Erythroblast (primary cell): ENCODE measurements around the gene SPAG9.

Source experiments
- GATA1 ChIP-seq: IDR thresholded peaks from 2 replicates; pipeline ENCODE4 v1.6.1; 2011; ENCODE audit warnings: low read depth, mild to moderate bottlenecking, control low read depth, low read length, moderate library complexity
- POLR2A ChIP-seq: IDR thresholded peaks from 2 replicates; pipeline ENCODE4 v1.6.1; 2011; ENCODE audit warnings: mild to moderate bottlenecking, low read length

DNA sequence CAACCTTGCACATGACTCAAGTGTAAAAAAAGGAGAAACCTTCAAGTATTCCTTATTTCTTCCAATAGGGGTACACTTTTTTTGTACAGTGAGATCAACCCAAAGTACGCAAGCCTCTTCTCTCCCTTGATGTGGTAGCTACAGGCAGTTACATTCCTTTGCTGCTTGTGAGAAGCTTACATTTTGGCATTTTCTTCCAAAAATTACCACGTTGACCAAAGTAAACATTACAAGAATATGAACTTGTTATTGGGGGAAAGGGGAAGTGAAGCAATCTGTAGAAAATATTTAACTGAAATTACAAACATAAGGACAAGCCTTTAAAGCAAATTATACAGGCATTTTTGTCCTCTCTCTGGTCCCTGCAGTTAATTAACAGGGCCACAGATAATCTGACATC lies 157.5 kb downstream of the SPAG9 start:
- TF ChIP-seq POLR2A (no peak), GATA1 (no peak)
